Neural progenitor cell (in vitro differentiated cells): ENCODE results near the gene GATD1. TPM values are rescaled to one million over a fixed set of nuclear protein-coding genes. Genes with fewer than 3 reads are reported as not detected.
A peak's percentile ranks its signal among the peaks of the same experiment; 100 is the strongest.

Source experiments
- DNase-seq: peaks from one replicate; pipeline ENCODE4 v3.0.0-alpha.2; 2016; ENCODE audit warnings: low spot score
- H2AFZ ChIP-seq: fragments of 200-600 bp; sonication (generic); replicated peaks from 2 replicates; pipeline ENCODE4 v1.6.1; 2016; ENCODE audit warnings: antibody characterized with exemption
- H3F3A ChIP-seq: fragments of 200-600 bp; sonication (generic); 2 replicates; pipeline ENCODE4 v1.6.1; 2016; ENCODE audit warnings: antibody characterized with exemption, low read depth
- H3K27ac ChIP-seq: fragments of 200-600 bp; sonication (generic); 2 replicates; pipeline ENCODE4 v1.5.1; 2016; ENCODE audit warnings: mild to moderate bottlenecking
- H3K27me3 ChIP-seq: fragments of 200-600 bp; sonication (generic); 2 replicates; pipeline ENCODE4 v1.6.1; 2016; ENCODE audit warnings: mild to moderate bottlenecking, moderate library complexity
- H3K36me3 ChIP-seq: fragments of 200-600 bp; sonication (generic); 2 replicates; pipeline ENCODE4 v1.5.1; 2016
- H3K4me1 ChIP-seq: fragments of 200-600 bp; sonication (generic); 2 replicates; pipeline ENCODE4 v1.6.1; 2016; ENCODE audit warnings: mixed run types
- H3K4me2 ChIP-seq: fragments of 200-600 bp; sonication (generic); 2 replicates; pipeline ENCODE4 v1.6.1; 2016
- H3K4me3 ChIP-seq: fragments of 200-600 bp; sonication (generic); 2 replicates; pipeline ENCODE4 v1.5.1; 2016
- H3K79me2 ChIP-seq: fragments of 200-600 bp; sonication (generic); 2 replicates; pipeline ENCODE4 v1.6.1; 2016; ENCODE audit warnings: low read depth
- H3K9ac ChIP-seq: fragments of 200-600 bp; sonication (generic); 2 replicates; pipeline ENCODE4 v1.6.1; 2016
- H3K9me3 ChIP-seq: fragments of 200-600 bp; sonication (generic); 2 replicates; pipeline ENCODE4 v1.5.1; 2016; ENCODE audit warnings: low read depth
- H4K20me1 ChIP-seq: fragments of 200-600 bp; sonication (generic); 2 replicates; pipeline ENCODE4 v1.6.1; 2016; ENCODE audit warnings: low read depth
- H3K27ac Mint-ChIP-seq: 3 replicates; pipeline ENCODE4 v1.8.0; 2021; ENCODE audit warnings: mixed read lengths
- H3K27me3 Mint-ChIP-seq: 2 replicates; pipeline ENCODE4 v1.8.0; 2022; ENCODE audit warnings: low read depth, mild to moderate bottlenecking, inconsistent platforms, moderate library complexity, mixed read lengths; ENCODE audit not compliant: insufficient read depth
- H3K36me3 Mint-ChIP-seq: 3 replicates; pipeline ENCODE4 v1.8.0; 2021; ENCODE audit warnings: mixed read lengths
- H3K4me1 Mint-ChIP-seq: 3 replicates; pipeline ENCODE4 v1.8.0; 2021; ENCODE audit warnings: mixed read lengths
- H3K4me3 Mint-ChIP-seq: 3 replicates; pipeline ENCODE4 v1.8.0; 2021; ENCODE audit warnings: mild to moderate bottlenecking, moderate library complexity, mixed read lengths
- H3K9me3 Mint-ChIP-seq: 3 replicates; pipeline ENCODE4 v1.8.0; 2020; ENCODE audit warnings: mixed read lengths
- CTCF ChIP-seq: fragments of 200-600 bp; sonication (generic); IDR thresholded peaks from 2 replicates; pipeline ENCODE4 v1.5.1; 2017; ENCODE audit warnings: antibody characterized with exemption, mild to moderate bottlenecking
- EZH2 ChIP-seq: fragments of 200-600 bp; sonication (generic); IDR thresholded peaks from 2 replicates; pipeline ENCODE4 v1.6.1; 2017; ENCODE audit warnings: antibody characterized with exemption, mild to moderate bottlenecking, moderate library complexity
- EZH2phosphoT487 ChIP-seq: fragments of 200-600 bp; sonication (generic); IDR thresholded peaks from 2 replicates; pipeline ENCODE4 v1.6.1; 2017; ENCODE audit warnings: antibody characterized with exemption
- total RNA-seq: library from RNA; depleted of rRNA; stranded (reverse); fragments of >200 nt; gene quantifications from 2 replicates; pipeline ENCODE4 v1.2.3, GENCODE V29; 2015; ENCODE audit warnings: low replicate concordance

Gene GATD1
- total RNA-seq, 1 donor from 2014 or later, result 24.1 TPM

- Mint-ChIP-seq H3K27me3 (peaks cover 26% of the 10 kb centered on the region), H3K27ac (no peak overlapping the region), H3K9me3 (no peaks in the 10 kb centered on the region), H3K4me3 (no peak overlapping the region), H3K36me3 (no peaks in the 10 kb centered on the region), H3K4me1 (peaks cover 11% of the 10 kb centered on the region)
- H3K79me2 ChIP-seq, result no peaks in the 10 kb centered on the region
- H3K27me3 ChIP-seq, result peaks cover 35% of the 10 kb centered on the region
- no peaks in the 10 kb centered on the region for H3K9me3 ChIP-seq
- H3K36me3 ChIP-seq, result no peaks in the 10 kb centered on the region
- H3K9ac ChIP-seq, result no peak overlapping the region
- H3K4me2 ChIP-seq, result peak overlapping the region; percentile 85
- peaks cover 7% of the 10 kb centered on the region for H3K4me1 ChIP-seq
- no peak for TF ChIP-seq EZH2phosphoT487
- peak; percentile 40 for TF ChIP-seq EZH2
- H3F3A ChIP-seq, result peaks cover 18% of the 10 kb centered on the region
- no peak overlapping the region for H3K27ac ChIP-seq
- peak overlapping the region; percentile 45 for H3K4me3 ChIP-seq
- H4K20me1 ChIP-seq, result peaks cover 5% of the 10 kb centered on the region
- H2AFZ ChIP-seq, result peak overlapping the region; percentile 58
- DNase-seq, result peak; percentile 55
Observed at GRCh38 chr11:726278-727220, 50.7 kb downstream of the GATD1 start.

- DNase-seq, result peak; percentile 52
- Mint-ChIP-seq H3K27me3 (peaks cover 28% of the 10 kb centered on the region), H3K9me3 (no peaks in the 10 kb centered on the region), H3K36me3 (no peaks in the 10 kb centered on the region), H3K4me3 (no peak overlapping the region), H3K27ac (no peak overlapping the region), H3K4me1 (peaks cover 11% of the 10 kb centered on the region)
- Histone ChIP-seq H3K27me3 (peaks cover 35% of the 10 kb centered on the region), H4K20me1 (peaks cover 5% of the 10 kb centered on the region), H3K4me2 (peak overlapping the region; percentile 85), H3K27ac (no peak overlapping the region), H3K9me3 (no peaks in the 10 kb centered on the region), H3F3A (peaks cover 24% of the 10 kb centered on the region), H3K79me2 (no peaks in the 10 kb centered on the region), H3K4me3 (peak overlapping the region; percentile 45), H2AFZ (no peak overlapping the region), H3K4me1 (peaks cover 7% of the 10 kb centered on the region), H3K9ac (no peak overlapping the region), H3K36me3 (no peaks in the 10 kb centered on the region)
- TF ChIP-seq EZH2phosphoT487 (peak; percentile 67), CTCF (no peak), EZH2 (peak; percentile 29)
Observed at GRCh38 chr11:725624-726202, 51.6 kb downstream of the GATD1 start.

GRCh38 chr11:724778-725386, 52.4 kb downstream of the GATD1 start:
- H3K9ac ChIP-seq, result no peak overlapping the region
- H3K36me3 Mint-ChIP-seq, result no peaks in the 10 kb centered on the region
- no peaks in the 10 kb centered on the region for H3K79me2 ChIP-seq
- H3F3A ChIP-seq, result peaks cover 24% of the 10 kb centered on the region
- H3K36me3 ChIP-seq, result no peaks in the 10 kb centered on the region
- peak overlapping the region; percentile 37 for H3K27ac Mint-ChIP-seq
- no peaks in the 10 kb centered on the region for H3K9me3 Mint-ChIP-seq
- H3K27me3 ChIP-seq, result peaks cover 42% of the 10 kb centered on the region
- H3K4me3 Mint-ChIP-seq, result peak overlapping the region; percentile 50
- TF ChIP-seq CTCF (no peak), EZH2phosphoT487 (no peak), EZH2 (no peak)
- peaks cover 11% of the 10 kb centered on the region for H3K4me1 Mint-ChIP-seq
- peaks cover 10% of the 10 kb centered on the region for H3K4me1 ChIP-seq
- H3K9me3 ChIP-seq, result no peaks in the 10 kb centered on the region
- H3K27me3 Mint-ChIP-seq, result peaks cover 26% of the 10 kb centered on the region
- peaks cover 5% of the 10 kb centered on the region for H4K20me1 ChIP-seq
- H3K4me2 ChIP-seq, result no peak overlapping the region
- no peak overlapping the region for H3K27ac ChIP-seq
- DNase-seq, result no peak
- no peak overlapping the region for H2AFZ ChIP-seq
- no peak overlapping the region for H3K4me3 ChIP-seq
